ENCODE data around the gene GRM4. TPM values are rescaled to one million over a fixed set of nuclear protein-coding genes. Genes with fewer than 3 reads are reported as not detected.

GRM4 gene
- total and polyA plus RNA-seq, 9 of the 15 experiments (the other 6 are each of a cell fraction or from before 2014, with no cell fraction given): 0.18 TPM; not detected in 8

GRCh38 chr6:34080357-34080756, 65.5 kb downstream of the GRM4 start (continued):
- TF ChIP-seq MEIS2 (IDR thresholded peaks at IDR 0.05; ENCODE audit: partially characterized antibody) (no peak), ATF2 (CRISPR knock-in tag; IDR thresholded peaks at IDR 0.05) (no peak), SMARCE1 (IDR thresholded peaks at IDR 0.05) (no peak), USF2 (CRISPR knock-in tag; IDR thresholded peaks at IDR 0.05) (no peak), STAT5A (IDR thresholded peaks at IDR 0.05; ENCODE audit: borderline replicate concordance, low read length) (no peak), DMBX1 (CRISPR knock-in tag; IDR thresholded peaks at IDR 0.05; ENCODE audit: borderline replicate concordance) (no peak)

GRCh38 chr6:34079899-34080298, 66.0 kb downstream of the GRM4 start:
- Histone ChIP-seq H4K20me1 (replicated peaks; ENCODE audit: control insufficient read depth, insufficient read depth, low read length) (peaks cover 35% of the 10 kb centered on the region), H3K9me1 (ENCODE audit: control insufficient read depth, insufficient read depth, low read length) (no peaks in the 10 kb centered on the region), H3K9ac (ENCODE audit: insufficient read depth in 1 of 2, low read depth in 2 of 2, low read length in 2 of 2) (no peak overlapping the region), H3K4me1 (replicated peaks in 1 of 2; ENCODE audit: control insufficient read depth in 2 of 2, insufficient read depth in 2 of 2, low read length in 2 of 2) (peaks cover 0 to 2% of the 10 kb centered on the region in 2 experiments; a peak in 1 of 5 replicates), H3K27ac (ENCODE audit: extremely low read depth, low read depth, low read length) (no peak overlapping the region), H3K9me3 (replicated peaks; ENCODE audit: control insufficient read depth, insufficient read depth, low read depth, low read length) (no peaks in the 10 kb centered on the region), H3K36me3 (ENCODE audit: control insufficient read depth, insufficient read depth, low read length) (no peaks in the 10 kb centered on the region), H3K27me3 (ENCODE audit: control insufficient read depth in 2 of 2, insufficient read depth in 2 of 2, low read length in 2 of 2) (peaks cover 36 to 87% of the 10 kb centered on the region in 2 experiments), H3K79me2 (ENCODE audit: control insufficient read depth, insufficient read depth, low read length) (no peaks in the 10 kb centered on the region), H3K4me2 (ENCODE audit: insufficient read depth, low read length) (no peak overlapping the region), H3K4me3 (no peak overlapping the region), H2AFZ (ENCODE audit: low read depth, low read length) (no peak overlapping the region)
- DNase-seq (ENCODE audit: extremely low read depth in 1 of 4, low spot score in 3 of 4): no peak
- ChIA-PET CTCF (ENCODE audit: low intra/inter-chr PET ratio) (no interaction called here), POLR2A (interaction anchor here (0.9 kb wide), 1 partner anchor 24 kb away, joined by 4 read pairs; no protein-coding TSS in a partner anchor)
- no peak for ATAC-seq
- WGBS (ENCODE audit: insufficient coverage, low coverage, missing lambda C conversion rate): 4% methylated on average over 8 of the region's 8 CpGs
- in situ Hi-C loops (cut with MboI): no loop called here
- FAIRE-seq: no peak
- intact Hi-C loops (cut with micrococcal nuclease): no loop called here
- BruUV-seq (replicated peaks): no TSS peak
- TF ChIP-seq ZSCAN32 (CRISPR knock-in tag; IDR thresholded peaks at IDR 0.05): no peak
- no peak for TF ChIP-seq ELF4 (CRISPR knock-in tag; IDR thresholded peaks at IDR 0.05)
- no peak for TF ChIP-seq ZNF146 (CRISPR knock-in tag; IDR thresholded peaks at IDR 0.05; ENCODE audit: unreplicated experiment)
- no peak for TF ChIP-seq SFPQ (IDR thresholded peaks at IDR 0.05; ENCODE audit: low read depth, low read length)
- TF ChIP-seq DIDO1 (tag; IDR thresholded peaks at IDR 0.05; ENCODE audit: low read depth): no peak
- no peak for TF ChIP-seq HDGF (IDR thresholded peaks at IDR 0.05)
- no peak for TF ChIP-seq ZNF445 (CRISPR knock-in tag; IDR thresholded peaks at IDR 0.05; ENCODE audit: low read depth)
- TF ChIP-seq RFX5 (IDR thresholded peaks at IDR 0.05; ENCODE audit: low read depth, low read length): no peak
- TF ChIP-seq ZNF830 (CRISPR knock-in tag; IDR thresholded peaks at IDR 0.05): no peak
- TF ChIP-seq ATF7 (IDR thresholded peaks at IDR 0.05): no peak
- no peak for TF ChIP-seq SIX5 (IDR thresholded peaks at IDR 0.05; ENCODE audit: borderline replicate concordance in 1 of 2, insufficient read depth in 1 of 2, low read depth in 1 of 2, low read length in 2 of 2)
- TF ChIP-seq TFAM (CRISPR knock-in tag; conservative IDR thresholded peaks at IDR 0.05): no peak
- TF ChIP-seq ZNF23 (CRISPR knock-in tag; IDR thresholded peaks at IDR 0.05): no peak
- no peak for TF ChIP-seq ZNF197 (CRISPR knock-in tag; IDR thresholded peaks at IDR 0.05; ENCODE audit: low read depth)
